Right lobe of liver (tissue), 6 donors: ENCODE data around the gene RALY. TPM values are rescaled to one million over a fixed set of nuclear protein-coding genes. Genes with fewer than 3 reads are reported as not detected.

Experiments used
- ATAC-seq, 4 donors: fragments of 200-7000 bp; cut with Tn5 transposase; one replicate each; pipeline ENCODE4 v1.9.1; 2020; ENCODE audit warnings: mild to moderate bottlenecking in 4 of 4, moderate library complexity in 4 of 4
- DNase-seq, 3 donors: peaks; one replicate each; pipeline ENCODE4 v3.0.0-alpha.2; 2020
- H3K27ac ChIP-seq, 3 donors: fragments of 200-600 bp; one replicate each; pipeline ENCODE4 v1.8.0; 2022
- H3K27me3 ChIP-seq, 2 donors: fragments of 200-600 bp; one replicate each; pipeline ENCODE4 v1.8.0; 2022
- H3K36me3 ChIP-seq, 4 donors: fragments of 200-600 bp; sonication (generic) in 1 of 4; one replicate each; pipeline versions ENCODE4 v1.5.1 to v1.8.0; 2017 to 2022; ENCODE audit warnings: control low read depth in 1 of 4
- H3K4me1 ChIP-seq, 4 donors: fragments of 200-600 bp; sonication (generic) in 1 of 4; one replicate each; pipeline versions ENCODE4 v1.5.1 to v1.8.0; 2017 to 2022; ENCODE audit warnings: control low read depth in 1 of 4
- H3K4me3 ChIP-seq, 3 donors: fragments of 200-600 bp; one replicate each; pipeline ENCODE4 v1.8.0; 2022
- H3K9me3 ChIP-seq, 4 donors: fragments of 200-600 bp; sonication (generic) in 1 of 4; one replicate each; pipeline versions ENCODE4 v1.5.1 to v1.8.0; 2017 to 2022; ENCODE audit warnings: control low read depth in 1 of 4
- POLR2A ChIP-seq: fragments of 450-650 bp; IDR thresholded peaks from one replicate; pipeline ENCODE4 v1.6.1; 2017; ENCODE audit warnings: antibody characterized with exemption, mild to moderate bottlenecking
- WGBS: methylation state at CpG from one replicate; pipeline ENCODE4 v1.1.6; 2018; ENCODE audit warnings: low coverage, low lambda C conversion rate; ENCODE audit not compliant: insufficient coverage; ENCODE audit errors: missing lambda C conversion rate; 5-methylcytosine and 5-hydroxymethylcytosine counted together
- intact Hi-C, 2 donors: fragments of 100-400 bp; cut with DNase I; formaldehyde crosslinking; loops; one replicate each; pipeline versions ENCODE4 v1.11.2 to v1.14.1; 2022
- total RNA-seq, 6 experiments: library from RNA; depleted of rRNA in 2 of 6; stranded (reverse); fragments of >200 nt in 2 of 6; fragmentation: NEBNext Ultra II Directional in 3 of 6; extraction: Animal tissue kit (Norgen Biotek cat#: 25700) in 3 of 6; gene quantifications; one replicate each; pipeline versions ENCODE4 v1.1.0 to v1.2.4, GENCODE V29; 2016 to 2023
- TF ChIP-seq, protein P1 (sequence below), 4 donors: fragments of 200-600 bp in 3 of 4; fragments of 450-650 bp in 1 of 4; IDR thresholded peaks; one replicate each; pipeline versions ENCODE4 v1.5.1 to v1.8.0; 2016 to 2022; ENCODE audit warnings: antibody characterized with exemption in 4 of 4, mild to moderate bottlenecking in 2 of 4
- donor health status: DM: no; HTN: yes; CAD: no.
- donor health status: DM: no; HTN: no; CAD: no.
- donor health status: DM: no; HTN: no; CAD: no.
- donor health status: DM: no; HTN: yes; CAD: no.
- donor health status: DM: no; HTN: yes; CAD: no.

The RALY gene
- total RNA-seq, 6 experiments from 2014 or later: 24.8 to 42.1 (median 33.4) TPM

DNA sequence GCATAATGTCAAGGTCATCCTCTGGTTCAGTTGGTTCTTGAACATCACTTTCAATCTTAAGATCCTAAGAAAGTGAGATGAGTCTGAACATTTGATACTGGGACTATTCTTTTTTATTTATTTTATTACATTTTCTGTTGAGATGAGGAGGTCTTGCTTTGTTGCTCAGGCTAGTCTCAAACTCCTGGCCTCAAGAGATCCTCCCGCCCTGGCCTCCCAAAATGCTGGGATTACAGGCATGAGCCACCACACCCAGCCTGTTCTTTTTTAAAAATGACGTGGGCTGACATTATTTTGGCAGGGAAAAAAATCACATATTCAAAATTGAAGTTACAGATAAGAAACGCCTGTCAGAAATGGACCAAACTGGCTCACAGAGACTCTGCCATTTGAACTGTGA lies 104.9 kb downstream of the RALY start:
- no peaks in the 10 kb centered on the region for H3K9me3 ChIP-seq
- TF ChIP-seq POLR2A: no peak
- TF ChIP-seq, protein P1, sequence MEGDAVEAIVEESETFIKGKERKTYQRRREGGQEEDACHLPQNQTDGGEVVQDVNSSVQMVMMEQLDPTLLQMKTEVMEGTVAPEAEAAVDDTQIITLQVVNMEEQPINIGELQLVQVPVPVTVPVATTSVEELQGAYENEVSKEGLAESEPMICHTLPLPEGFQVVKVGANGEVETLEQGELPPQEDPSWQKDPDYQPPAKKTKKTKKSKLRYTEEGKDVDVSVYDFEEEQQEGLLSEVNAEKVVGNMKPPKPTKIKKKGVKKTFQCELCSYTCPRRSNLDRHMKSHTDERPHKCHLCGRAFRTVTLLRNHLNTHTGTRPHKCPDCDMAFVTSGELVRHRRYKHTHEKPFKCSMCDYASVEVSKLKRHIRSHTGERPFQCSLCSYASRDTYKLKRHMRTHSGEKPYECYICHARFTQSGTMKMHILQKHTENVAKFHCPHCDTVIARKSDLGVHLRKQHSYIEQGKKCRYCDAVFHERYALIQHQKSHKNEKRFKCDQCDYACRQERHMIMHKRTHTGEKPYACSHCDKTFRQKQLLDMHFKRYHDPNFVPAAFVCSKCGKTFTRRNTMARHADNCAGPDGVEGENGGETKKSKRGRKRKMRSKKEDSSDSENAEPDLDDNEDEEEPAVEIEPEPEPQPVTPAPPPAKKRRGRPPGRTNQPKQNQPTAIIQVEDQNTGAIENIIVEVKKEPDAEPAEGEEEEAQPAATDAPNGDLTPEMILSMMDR (IDR thresholded peaks at IDR 0.05): no peak
- peaks cover 18 to 98% (median 55%) of the 10 kb centered on the region in 4 donors for H3K36me3 ChIP-seq
- no peaks in the 10 kb centered on the region for H3K27me3 ChIP-seq
- intact Hi-C loops: no loop called here
- no peak for ATAC-seq
- no peak overlapping the region for H3K27ac ChIP-seq
- 67% methylated on average over 3 of the region's 3 CpGs for WGBS
- no peak for DNase-seq
- no peaks in the 10 kb centered on the region for H3K4me1 ChIP-seq
- no peak overlapping the region for H3K4me3 ChIP-seq

DNA sequence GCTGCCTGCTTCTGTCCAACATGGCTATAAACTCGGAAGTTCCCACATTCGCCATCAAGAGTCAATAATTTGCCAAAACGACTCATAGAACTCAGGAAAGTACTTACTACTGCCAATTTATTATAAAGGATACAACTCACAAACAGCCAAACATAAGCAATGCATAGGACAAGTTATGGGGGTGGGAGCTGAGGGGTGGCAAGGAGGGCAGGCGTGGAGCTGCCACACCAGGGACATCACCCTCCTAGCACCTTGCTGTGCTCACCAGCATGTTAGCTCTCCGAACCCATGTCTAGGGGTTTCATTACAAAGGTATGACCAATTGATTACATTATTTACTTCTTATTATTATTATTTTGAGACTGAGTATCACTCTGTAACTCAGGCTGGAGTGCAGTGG lies 106.0 kb downstream of the RALY start:
- WGBS: 59% methylated on average over 3 of the region's 5 CpGs
- H3K27ac ChIP-seq: no peak overlapping the region
- DNase-seq: no peak
- no peaks in the 10 kb centered on the region for H3K9me3 ChIP-seq
- ATAC-seq: no peak
- H3K36me3 ChIP-seq: peaks cover 18 to 98% (median 57%) of the 10 kb centered on the region in 4 donors
- no peaks in the 10 kb centered on the region for H3K27me3 ChIP-seq
- H3K4me1 ChIP-seq: no peaks in the 10 kb centered on the region
- intact Hi-C loops: no loop called here
- H3K4me3 ChIP-seq: no peak overlapping the region
- TF ChIP-seq, protein P1 (IDR thresholded peaks at IDR 0.05): no peak
- no peak for TF ChIP-seq POLR2A

DNA sequence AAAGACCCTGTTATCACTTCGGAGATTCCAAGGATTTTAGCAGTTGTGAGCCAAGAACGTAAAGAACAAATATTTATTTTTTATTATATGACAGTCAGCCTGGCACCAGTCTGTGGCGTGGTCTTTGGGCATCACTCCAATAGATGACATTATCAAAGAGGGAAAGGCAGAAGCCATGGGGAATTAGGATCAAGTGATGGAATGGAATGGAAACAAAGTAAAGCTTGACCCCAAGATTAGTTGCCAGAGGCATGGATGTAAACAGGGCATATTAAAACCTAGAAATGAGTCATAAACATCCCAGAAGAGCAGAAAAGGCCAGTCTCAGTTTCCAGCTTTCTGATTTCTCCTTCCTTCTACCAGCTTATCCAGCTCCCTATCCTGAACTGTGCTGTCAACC lies 106.9 kb downstream of the RALY start:
- DNase-seq: no peak
- H3K4me3 ChIP-seq: no peak overlapping the region
- H3K27ac ChIP-seq: no peak overlapping the region
- H3K4me1 ChIP-seq: no peaks in the 10 kb centered on the region
- ATAC-seq: no peak
- 90% methylated on average over 3 of the region's 3 CpGs for WGBS
- TF ChIP-seq, protein P1 (IDR thresholded peaks at IDR 0.05): no peak
- no peak for TF ChIP-seq POLR2A
- H3K9me3 ChIP-seq: no peaks in the 10 kb centered on the region
- H3K27me3 ChIP-seq: no peaks in the 10 kb centered on the region
- intact Hi-C loops: no loop called here
- peaks cover 17 to 98% (median 55%) of the 10 kb centered on the region in 4 donors for H3K36me3 ChIP-seq

DNA sequence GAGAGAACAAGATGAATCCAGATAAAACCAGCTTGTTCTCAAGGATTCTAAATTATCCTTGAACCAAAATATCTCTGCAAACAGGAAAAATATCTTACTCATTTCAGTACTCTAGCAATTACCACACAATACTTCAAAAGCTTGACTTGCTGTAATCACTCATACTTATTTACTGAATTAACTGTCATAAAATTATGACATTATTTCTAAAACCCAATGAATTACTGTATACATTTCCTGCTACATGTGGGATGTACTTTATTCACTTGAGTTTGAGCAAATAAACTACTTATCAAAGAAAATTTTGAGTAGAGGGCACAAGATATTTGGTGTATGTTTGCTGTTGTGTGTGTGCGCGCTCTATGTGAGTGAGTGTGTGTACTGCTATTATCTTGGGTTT lies 108.6 kb downstream of the RALY start:
- no peak for DNase-seq
- 100% methylated on average over 2 of the region's 2 CpGs for WGBS
- H3K27me3 ChIP-seq: no peaks in the 10 kb centered on the region
- no peak overlapping the region for H3K4me3 ChIP-seq
- H3K9me3 ChIP-seq: no peaks in the 10 kb centered on the region
- no peak for ATAC-seq
- peaks cover 0 to 81% (median 41%) of the 10 kb centered on the region in 4 donors for H3K36me3 ChIP-seq
- intact Hi-C loops: no loop called here
- peaks cover 0 to 6% (median 0%) of the 10 kb centered on the region in 4 donors for H3K4me1 ChIP-seq
- no peak for TF ChIP-seq POLR2A
- TF ChIP-seq, protein P1 (IDR thresholded peaks at IDR 0.05): no peak
- no peak overlapping the region for H3K27ac ChIP-seq

DNA sequence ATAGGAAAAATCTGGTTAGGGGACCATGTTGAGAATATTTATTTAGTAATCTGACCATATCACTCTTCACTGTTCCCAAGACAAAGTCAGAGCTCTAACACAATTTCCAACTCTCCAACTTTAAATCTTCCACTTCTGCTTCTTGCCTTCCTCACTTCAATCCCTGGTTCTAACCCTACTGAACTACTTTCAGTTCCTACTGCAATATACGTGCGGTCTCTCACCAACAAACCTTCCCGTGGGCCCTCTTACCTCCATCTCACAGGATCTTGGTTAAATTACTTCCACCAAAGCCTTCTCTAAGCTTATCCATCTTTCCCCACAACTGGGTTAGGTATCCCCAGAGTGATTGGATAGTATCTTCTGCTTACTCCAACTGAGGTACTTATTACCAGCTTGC lies 110.3 kb downstream of the RALY start:
- DNase-seq (no peak), ATAC-seq (no peak)
- Histone ChIP-seq H3K9me3 (no peaks in the 10 kb centered on the region), H3K4me3 (no peak overlapping the region), H3K4me1 (peaks cover 0 to 20% (median 6%) of the 10 kb centered on the region in 4 donors), H3K27ac (no peak overlapping the region), H3K27me3 (no peaks in the 10 kb centered on the region), H3K36me3 (peaks cover 0 to 64% (median 32%) of the 10 kb centered on the region in 4 donors)
- 69% methylated on average over 3 of the region's 3 CpGs for WGBS
- no peak for TF ChIP-seq POLR2A
- TF ChIP-seq, protein P1 (IDR thresholded peaks at IDR 0.05): no peak
- intact Hi-C loops: no loop called here
